Tibial nerve (tissue), 4 donors: ENCODE results near the gene LINC00305. TPM values are rescaled to one million over a fixed set of nuclear protein-coding genes. Genes with fewer than 3 reads are reported as not detected.

ENCODE experiments used
- DNase-seq, 2 donors: peaks; one replicate each; pipeline ENCODE4 v3.0.0-alpha.2; 2019; ENCODE audit warnings: low spot score in 2 of 2
- H3K27ac ChIP-seq, 4 donors: fragments of 200-600 bp; sonication (generic) in 3 of 4; one replicate each; pipeline ENCODE4 v1.5.1; 2017 to 2019; ENCODE audit warnings: mild to moderate bottlenecking in 1 of 4
- H3K27me3 ChIP-seq, 2 donors: fragments of 200-600 bp; sonication (generic) in 1 of 2; one replicate each; pipeline versions ENCODE4 v1.5.1 to v1.6.0; 2017 to 2019
- H3K36me3 ChIP-seq, 3 donors: fragments of 200-600 bp; sonication (generic); one replicate each; pipeline ENCODE4 v1.5.1; 2018 to 2019
- H3K4me1 ChIP-seq, 4 donors: fragments of 200-600 bp; sonication (generic) in 3 of 4; one replicate each; pipeline ENCODE4 v1.5.1; 2017 to 2019
- H3K4me3 ChIP-seq, 4 donors: fragments of 200-600 bp; sonication (generic) in 3 of 4; one replicate each; pipeline ENCODE4 v1.5.1; 2017 to 2019; ENCODE audit warnings: mild to moderate bottlenecking in 1 of 4, moderate library complexity in 1 of 4
- H3K9me3 ChIP-seq, 4 donors: fragments of 200-600 bp; sonication (generic) in 3 of 4; one replicate each; pipeline ENCODE4 v1.5.1; 2017 to 2019
- EP300 ChIP-seq, 2 donors: sonication (generic); formaldehyde crosslinking; IDR thresholded peaks; one replicate each; pipeline ENCODE4 v1.6.1; 2017; ENCODE audit warnings: antibody characterized with exemption in 2 of 2, mild to moderate bottlenecking in 1 of 2
- POLR2A ChIP-seq, 2 donors: fragments of 450-650 bp; IDR thresholded peaks; one replicate each; pipeline ENCODE4 v1.6.1; 2017; ENCODE audit warnings: antibody characterized with exemption in 2 of 2, mild to moderate bottlenecking in 2 of 2, moderate library complexity in 2 of 2
- WGBS, 2 donors: methylation state at CpG; one replicate each; pipeline ENCODE4 v1.1.5; 2018; 5-methylcytosine and 5-hydroxymethylcytosine counted together
- total RNA-seq, 4 donors: library from RNA; depleted of rRNA; stranded (reverse); fragments of >200 nt; gene quantifications; one replicate each; pipeline ENCODE4 v1.1.0, GENCODE V29; 2016
- TF ChIP-seq, protein P1 (sequence below), 5 experiments: fragments of 200-600 bp in 3 of 5; fragments of 450-650 bp in 2 of 5; sonication (generic) in 3 of 5; IDR thresholded peaks; one replicate each; pipeline ENCODE4 v1.5.1; 2016 to 2019; ENCODE audit warnings: antibody characterized with exemption in 5 of 5, mild to moderate bottlenecking in 3 of 5, moderate library complexity in 2 of 5

Gene LINC00305
- total RNA-seq, 4 donors from 2014 or later, result not detected

GRCh38 chr18:64118406-64118805 lies 30.5 kb downstream of the LINC00305 start:
- no peaks in the 10 kb centered on the region for H3K4me1 ChIP-seq
- DNase-seq, result no peak
- no peak overlapping the region for H3K27ac ChIP-seq
- H3K9me3 ChIP-seq, result no peaks in the 10 kb centered on the region
- 94 to 97% methylated on average over 3 of the region's 3 CpGs for WGBS, 2 donors
- H3K4me3 ChIP-seq, result no peak overlapping the region
- TF ChIP-seq EP300 (IDR thresholded peaks at IDR 0.05), result no peak
- no peaks in the 10 kb centered on the region for H3K36me3 ChIP-seq
- no peaks in the 10 kb centered on the region for H3K27me3 ChIP-seq

DNA sequence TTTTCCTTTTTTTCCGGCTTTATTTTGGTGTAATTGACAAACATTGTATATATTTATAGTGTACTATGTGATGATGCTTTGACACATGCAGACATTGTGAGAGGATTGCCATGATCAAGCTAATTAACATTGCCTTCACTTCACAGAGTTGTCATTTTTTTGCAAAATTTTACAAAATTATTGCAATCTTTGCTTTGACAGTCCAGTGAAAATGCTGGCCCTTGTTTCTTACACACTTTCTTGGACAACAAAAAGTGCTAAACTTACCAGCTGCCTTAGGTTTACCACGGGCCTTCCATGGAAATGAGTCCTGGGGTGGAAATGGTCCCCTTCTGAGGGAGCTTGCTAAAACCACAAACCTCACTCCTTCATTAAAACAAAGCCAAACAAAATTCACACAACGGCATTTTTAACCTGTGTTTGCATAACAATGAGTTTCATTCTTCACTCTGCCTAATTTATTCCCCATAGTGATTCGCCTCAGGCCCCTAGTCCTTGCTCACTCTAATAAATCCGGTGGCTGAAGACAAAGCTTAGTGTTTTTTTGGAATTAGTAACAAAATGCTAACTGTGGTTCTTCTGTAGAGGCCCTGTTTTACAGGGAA lies 32.2 kb downstream of the LINC00305 start:
- Histone ChIP-seq H3K27ac (no peak overlapping the region), H3K36me3 (no peaks in the 10 kb centered on the region), H3K4me3 (no peak overlapping the region), H3K4me1 (no peaks in the 10 kb centered on the region), H3K27me3 (no peaks in the 10 kb centered on the region), H3K9me3 (no peaks in the 10 kb centered on the region)
- DNase-seq, result no peak
- WGBS, 2 donors, result 40 to 44% methylated on average over 5 of the region's 5 CpGs
- TF ChIP-seq EP300 (IDR thresholded peaks at IDR 0.05) (no peak), POLR2A (IDR thresholded peaks at IDR 0.05) (no peak)
- TF ChIP-seq, protein P1, sequence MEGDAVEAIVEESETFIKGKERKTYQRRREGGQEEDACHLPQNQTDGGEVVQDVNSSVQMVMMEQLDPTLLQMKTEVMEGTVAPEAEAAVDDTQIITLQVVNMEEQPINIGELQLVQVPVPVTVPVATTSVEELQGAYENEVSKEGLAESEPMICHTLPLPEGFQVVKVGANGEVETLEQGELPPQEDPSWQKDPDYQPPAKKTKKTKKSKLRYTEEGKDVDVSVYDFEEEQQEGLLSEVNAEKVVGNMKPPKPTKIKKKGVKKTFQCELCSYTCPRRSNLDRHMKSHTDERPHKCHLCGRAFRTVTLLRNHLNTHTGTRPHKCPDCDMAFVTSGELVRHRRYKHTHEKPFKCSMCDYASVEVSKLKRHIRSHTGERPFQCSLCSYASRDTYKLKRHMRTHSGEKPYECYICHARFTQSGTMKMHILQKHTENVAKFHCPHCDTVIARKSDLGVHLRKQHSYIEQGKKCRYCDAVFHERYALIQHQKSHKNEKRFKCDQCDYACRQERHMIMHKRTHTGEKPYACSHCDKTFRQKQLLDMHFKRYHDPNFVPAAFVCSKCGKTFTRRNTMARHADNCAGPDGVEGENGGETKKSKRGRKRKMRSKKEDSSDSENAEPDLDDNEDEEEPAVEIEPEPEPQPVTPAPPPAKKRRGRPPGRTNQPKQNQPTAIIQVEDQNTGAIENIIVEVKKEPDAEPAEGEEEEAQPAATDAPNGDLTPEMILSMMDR (IDR thresholded peaks at IDR 0.05), result no peak

DNA sequence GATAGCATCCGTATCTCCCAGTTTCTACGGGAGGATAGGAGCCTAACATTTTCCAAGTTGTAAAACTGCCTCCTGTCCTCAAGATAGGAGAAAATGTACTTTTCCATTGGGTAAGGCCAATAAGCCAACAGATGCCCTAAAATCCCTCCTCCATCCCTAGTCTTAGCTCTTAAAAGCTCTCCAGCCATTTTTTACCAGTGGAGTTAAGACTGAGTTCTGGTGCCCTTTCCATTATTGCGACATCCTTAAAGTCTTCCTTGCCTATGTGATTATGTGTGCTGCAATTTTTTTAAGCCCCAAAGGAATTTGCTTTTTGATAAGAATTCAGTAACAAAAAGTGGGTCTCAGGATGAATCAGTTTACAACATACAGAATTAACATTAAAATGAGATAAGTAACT lies 33.0 kb downstream of the LINC00305 start:
- Histone ChIP-seq H3K36me3 (no peaks in the 10 kb centered on the region), H3K27me3 (no peaks in the 10 kb centered on the region), H3K4me1 (no peaks in the 10 kb centered on the region), H3K4me3 (no peak overlapping the region), H3K9me3 (no peaks in the 10 kb centered on the region), H3K27ac (no peak overlapping the region)
- TF ChIP-seq POLR2A (IDR thresholded peaks at IDR 0.05) (no peak), EP300 (IDR thresholded peaks at IDR 0.05) (no peak)
- TF ChIP-seq, protein P1 (IDR thresholded peaks at IDR 0.05), result no peak
- no peak for DNase-seq
- WGBS, 2 donors, result 92 to 95% methylated on average over 3 of the region's 3 CpGs

GRCh38 chr18:64111950-64112349 lies 36.9 kb downstream of the LINC00305 start:
- DNase-seq, result no peak
- WGBS, 2 donors, result 92 to 94% methylated on average over 9 of the region's 9 CpGs
- TF ChIP-seq POLR2A (IDR thresholded peaks at IDR 0.05), result no peak
- TF ChIP-seq, protein P1 (IDR thresholded peaks at IDR 0.05), result no peak
- TF ChIP-seq EP300 (IDR thresholded peaks at IDR 0.05), result no peak
- Histone ChIP-seq H3K27ac (no peak overlapping the region), H3K36me3 (no peaks in the 10 kb centered on the region), H3K4me3 (no peak overlapping the region), H3K27me3 (no peaks in the 10 kb centered on the region), H3K9me3 (no peaks in the 10 kb centered on the region), H3K4me1 (no peaks in the 10 kb centered on the region)

DNA sequence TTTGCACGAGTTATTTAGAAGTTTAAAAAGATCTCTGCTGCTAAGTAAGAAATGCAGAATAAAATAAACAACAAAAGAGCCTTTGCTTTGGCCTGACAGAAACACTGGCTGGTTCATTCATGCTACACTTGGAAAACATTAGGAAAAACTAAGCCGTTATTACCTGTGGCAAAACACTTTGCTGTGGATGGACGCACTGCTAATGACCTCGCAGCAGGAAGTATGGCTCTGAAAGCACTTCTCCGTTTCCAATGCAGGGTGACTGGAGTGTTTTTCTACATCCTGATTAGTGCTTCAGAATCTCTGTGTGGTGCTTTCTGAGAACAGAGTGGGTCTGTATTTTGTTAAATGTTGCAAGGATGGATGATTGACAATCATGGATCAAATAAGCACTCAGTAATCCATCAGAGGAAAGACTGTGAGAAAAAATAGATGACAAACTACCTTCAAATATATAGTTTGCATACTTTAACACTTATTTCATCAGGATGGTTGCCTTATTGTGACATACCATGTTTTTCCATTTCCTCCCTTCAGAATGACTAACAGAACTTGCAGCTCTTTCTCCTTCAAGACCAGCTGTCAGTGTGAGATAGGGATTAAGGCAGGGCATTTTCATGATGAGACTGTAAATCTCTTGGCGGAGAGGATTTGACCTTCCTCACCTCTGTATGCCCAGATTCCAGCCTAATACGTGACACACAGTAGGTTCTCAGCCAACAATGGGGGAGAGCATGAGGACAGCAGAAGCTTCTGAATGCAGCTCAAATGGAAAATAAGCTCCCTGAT lies 38.0 kb downstream of the LINC00305 start:
- no peak overlapping the region for H3K27ac ChIP-seq
- no peaks in the 10 kb centered on the region for H3K4me1 ChIP-seq
- WGBS, 2 donors, result 40 to 47% methylated on average over 7 of the region's 7 CpGs
- no peak overlapping the region for H3K4me3 ChIP-seq
- TF ChIP-seq EP300 (IDR thresholded peaks at IDR 0.05), result no peak
- TF ChIP-seq, protein P1 (IDR thresholded peaks at IDR 0.05), result no peak
- TF ChIP-seq POLR2A (IDR thresholded peaks at IDR 0.05), result no peak
- no peaks in the 10 kb centered on the region for H3K27me3 ChIP-seq
- no peaks in the 10 kb centered on the region for H3K36me3 ChIP-seq
- H3K9me3 ChIP-seq, result no peaks in the 10 kb centered on the region
- DNase-seq, result no peak
